NB4 (cell line): ENCODE results near the gene PARP11.

Experiments
- DNase-seq: peaks from one replicate; pipeline ENCODE4 v3.0.0; 2010; ENCODE audit warnings: low read depth
- H3K4me3 ChIP-seq: one replicate; pipeline ENCODE4 v1.5.1; 2011; ENCODE audit warnings: mild to moderate bottlenecking, low read depth, low read length, moderate library complexity
- CTCF ChIP-seq: IDR thresholded peaks from one replicate; pipeline ENCODE4 v1.5.1; 2012; ENCODE audit warnings: low read depth, low read length
- MYC ChIP-seq: IDR thresholded peaks from 2 replicates; pipeline ENCODE4 v1.6.1; 2011; ENCODE audit warnings: low read depth, low read length
- POLR2A ChIP-seq: IDR thresholded peaks from 2 replicates; pipeline ENCODE4 v1.6.1; 2011; ENCODE audit warnings: mild to moderate bottlenecking; ENCODE audit not compliant: insufficient read length; ENCODE audit errors: extremely low read depth
- TF ChIP-seq, protein P1 (sequence below): IDR thresholded peaks from 2 replicates; pipeline ENCODE4 v1.6.1; 2011; ENCODE audit warnings: low read depth, low read length

PARP11 gene

GRCh38 chr12:3881281-3881950 lies 8.2 kb upstream of the PARP11 start:
- DNase-seq, result no peak
- no peak overlapping the region for H3K4me3 ChIP-seq
- no peak for TF ChIP-seq MYC
- no peak for TF ChIP-seq POLR2A
- TF ChIP-seq CTCF, result no peak
- TF ChIP-seq, protein P1, sequence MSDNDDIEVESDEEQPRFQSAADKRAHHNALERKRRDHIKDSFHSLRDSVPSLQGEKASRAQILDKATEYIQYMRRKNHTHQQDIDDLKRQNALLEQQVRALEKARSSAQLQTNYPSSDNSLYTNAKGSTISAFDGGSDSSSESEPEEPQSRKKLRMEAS, result no peak

DNA sequence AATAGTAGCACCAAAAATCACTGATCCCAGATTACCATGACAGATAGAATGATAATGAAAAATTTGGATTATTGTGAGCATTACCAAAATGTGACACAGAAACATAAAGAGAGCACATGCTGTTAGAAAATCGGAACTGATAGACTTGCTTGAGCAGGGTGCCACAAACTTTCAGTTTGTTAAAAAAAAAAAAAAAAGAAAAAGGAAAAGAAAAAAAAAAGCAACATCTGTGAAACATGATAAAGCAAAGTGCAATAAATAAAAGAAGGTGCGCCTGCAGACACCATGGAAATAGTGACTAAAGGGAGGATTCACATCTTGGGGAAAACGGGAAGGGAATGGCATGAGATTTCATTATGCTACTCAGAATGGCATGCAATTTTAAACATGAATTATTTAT lies 6.6 kb upstream of the PARP11 start:
- no peak for DNase-seq
- H3K4me3 ChIP-seq, result no peak overlapping the region
- TF ChIP-seq MYC, result no peak
- TF ChIP-seq, protein P1, result no peak

- TF ChIP-seq MYC (no peak), CTCF (no peak), POLR2A (no peak)
- TF ChIP-seq, protein P1, result no peak
- no peak for DNase-seq
- peak overlapping the region; percentile 94 for H3K4me3 ChIP-seq
These were observed 1.8 kb downstream of the PARP11 start for GRCh38 chr12:3871356-3871755.

DNA sequence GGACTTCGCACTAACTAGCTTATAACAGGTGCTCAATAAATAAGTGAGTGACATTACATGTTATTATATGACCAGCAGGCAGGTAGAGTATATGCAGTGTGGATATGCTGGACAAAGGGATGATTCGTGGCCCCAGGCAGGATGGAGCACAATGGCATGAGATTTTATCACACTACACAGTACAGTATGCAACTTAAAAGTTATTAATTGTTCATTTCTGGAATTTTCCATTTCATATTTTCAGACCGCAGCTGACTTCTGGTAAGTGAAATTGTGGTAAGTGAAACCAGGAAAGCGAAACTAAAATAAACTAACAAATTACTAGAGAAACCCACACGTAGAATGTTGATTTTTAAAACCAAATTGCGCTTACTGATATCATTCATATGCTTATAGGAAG lies 3.3 kb downstream of the PARP11 start:
- TF ChIP-seq POLR2A, result no peak
- no peak for TF ChIP-seq MYC
- TF ChIP-seq CTCF, result no peak
- TF ChIP-seq, protein P1, result no peak
- H3K4me3 ChIP-seq, result no peak overlapping the region
- DNase-seq, result no peak

DNA sequence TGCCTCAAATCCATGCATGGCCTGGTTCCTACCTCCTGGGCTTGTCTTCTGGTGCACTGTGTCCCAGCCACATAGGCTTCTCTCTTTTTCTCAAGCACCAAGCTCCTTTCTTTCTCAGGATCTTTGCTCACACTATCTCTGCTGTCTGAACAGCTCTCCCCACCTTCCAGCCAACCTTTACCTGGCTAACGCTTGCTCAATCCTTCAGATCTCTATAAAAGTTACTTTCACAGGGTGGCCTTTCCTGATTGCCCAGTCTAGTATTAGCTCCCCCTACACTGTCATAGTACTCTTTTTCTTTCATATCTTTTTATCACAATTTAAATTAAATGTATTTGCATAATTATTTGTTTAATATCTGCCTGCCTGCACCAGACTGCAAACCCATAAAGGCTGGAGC lies 3.8 kb downstream of the PARP11 start:
- no peak for DNase-seq
- TF ChIP-seq, protein P1, result no peak
- TF ChIP-seq MYC (no peak), POLR2A (no peak), CTCF (no peak)
- H3K4me3 ChIP-seq, result no peak overlapping the region

DNA sequence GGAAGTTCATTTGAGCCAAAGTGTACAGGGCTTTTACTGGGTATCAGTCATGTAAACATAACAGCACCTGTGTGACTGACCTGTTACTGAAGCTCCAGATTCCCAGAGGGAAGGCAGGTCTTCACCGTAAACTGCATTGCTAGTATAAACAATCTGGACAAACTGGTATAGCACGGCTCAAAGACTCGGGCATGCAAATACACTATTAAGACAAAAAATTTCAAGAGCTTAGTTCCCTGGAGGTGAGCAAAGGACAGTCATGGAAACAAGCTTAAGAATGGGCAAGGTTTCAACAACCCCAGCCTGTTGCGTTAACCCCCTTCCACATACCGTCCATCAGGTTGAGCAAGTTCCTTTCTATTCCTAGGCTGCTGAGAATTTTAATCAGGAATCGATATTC lies 9.4 kb downstream of the PARP11 start:
- TF ChIP-seq, protein P1, result no peak
- no peak for TF ChIP-seq CTCF
- no peak for TF ChIP-seq MYC
- no peak for DNase-seq
- no peak overlapping the region for H3K4me3 ChIP-seq
